ENCODE measurements around the gene TMEM123.

Gene TMEM123

GRCh38 chr11:102478673-102479299 lies 26.2 kb upstream of the TMEM123 start:
- Histone ChIP-seq H4K8ac (ENCODE audit: low read depth, low read length) (no peak overlapping the region), H3K4me1 (ENCODE audit: control insufficient read depth, low read depth, low read length) (peaks cover 8% of the 10 kb centered on the region), H2BK15ac (replicated peaks; ENCODE audit: low read depth) (peak overlapping the region; percentile 23), H3K18ac (ENCODE audit: low read length) (no peak overlapping the region), H3K27me3 (ENCODE audit: insufficient read depth, low read length, poor library complexity) (no peaks in the 10 kb centered on the region), H3K79me1 (ENCODE audit: low read length) (no peaks in the 10 kb centered on the region), H3K4me3 (ENCODE audit: low read length) (no peak overlapping the region), H3K9ac (ENCODE audit: low read length) (no peak overlapping the region), H2AK5ac (ENCODE audit: low read length) (no peak overlapping the region), H4K5ac (ENCODE audit: low read length) (no peak overlapping the region), H3K4ac (ENCODE audit: low read depth, low read length) (no peak overlapping the region), H3K23ac (ENCODE audit: low read length) (no peak overlapping the region), H2BK5ac (ENCODE audit: low read length) (no peak overlapping the region), H3K4me2 (ENCODE audit: low read length) (no peak overlapping the region), H3K27ac (ENCODE audit: low read depth, low read length) (peak overlapping the region; percentile 22), H3K36me3 (ENCODE audit: control insufficient read depth, insufficient read depth, low read length) (no peaks in the 10 kb centered on the region), H3K56ac (ENCODE audit: low read length) (no peak overlapping the region), H2BK120ac (ENCODE audit: low read depth, low read length) (no peak overlapping the region), H3K79me2 (ENCODE audit: control insufficient read depth, insufficient read depth, low read length) (no peaks in the 10 kb centered on the region)
- WGBS (ENCODE audit: extremely low coverage, insufficient coverage, low lambda C conversion rate) = no CpG with 5 or more reads among the region's 1 CpG
- no peak for DNase-seq

GRCh38 chr11:102476812-102477211 lies 24.2 kb upstream of the TMEM123 start:
- H2AK5ac ChIP-seq (ENCODE audit: low read length) = no peak overlapping the region
- H3K27me3 ChIP-seq (ENCODE audit: insufficient read depth, low read length, poor library complexity) = no peaks in the 10 kb centered on the region
- H3K4me3 ChIP-seq (ENCODE audit: low read length) = no peak overlapping the region
- H3K9ac ChIP-seq (ENCODE audit: low read length) = no peak overlapping the region
- no peak overlapping the region for H3K27ac ChIP-seq (ENCODE audit: low read depth, low read length)
- H3K4me2 ChIP-seq (ENCODE audit: low read length) = no peak overlapping the region
- no peaks in the 10 kb centered on the region for H3K79me1 ChIP-seq (ENCODE audit: low read length)
- H3K4ac ChIP-seq (ENCODE audit: low read depth, low read length) = no peak overlapping the region
- no peak overlapping the region for H2BK5ac ChIP-seq (ENCODE audit: low read length)
- no peaks in the 10 kb centered on the region for H3K79me2 ChIP-seq (ENCODE audit: control insufficient read depth, insufficient read depth, low read length)
- WGBS (ENCODE audit: extremely low coverage, insufficient coverage, low lambda C conversion rate) = no CpG with 5 or more reads among the region's 1 CpG
- no peak overlapping the region for H3K18ac ChIP-seq (ENCODE audit: low read length)
- H2BK120ac ChIP-seq (ENCODE audit: low read depth, low read length) = no peak overlapping the region
- no peaks in the 10 kb centered on the region for H3K36me3 ChIP-seq (ENCODE audit: control insufficient read depth, insufficient read depth, low read length)
- H3K56ac ChIP-seq (ENCODE audit: low read length) = peak overlapping the region; percentile 40
- peaks cover 8% of the 10 kb centered on the region for H3K4me1 ChIP-seq (ENCODE audit: control insufficient read depth, low read depth, low read length)
- no peak overlapping the region for H2BK15ac ChIP-seq (replicated peaks; ENCODE audit: low read depth)
- no peak overlapping the region for H4K5ac ChIP-seq (ENCODE audit: low read length)
- no peak overlapping the region for H3K23ac ChIP-seq (ENCODE audit: low read length)
- no peak overlapping the region for H4K8ac ChIP-seq (ENCODE audit: low read depth, low read length)
- no peak for DNase-seq

- no CpG with 5 or more reads among the region's 1 CpG for WGBS (ENCODE audit: extremely low coverage, insufficient coverage, low lambda C conversion rate)
- Histone ChIP-seq H3K4me1 (ENCODE audit: control insufficient read depth, low read depth, low read length) (peaks cover 8% of the 10 kb centered on the region), H2BK120ac (ENCODE audit: low read depth, low read length) (no peak overlapping the region), H3K56ac (ENCODE audit: low read length) (no peak overlapping the region), H3K27ac (ENCODE audit: low read depth, low read length) (no peak overlapping the region), H3K4ac (ENCODE audit: low read depth, low read length) (no peak overlapping the region), H3K27me3 (ENCODE audit: insufficient read depth, low read length, poor library complexity) (no peaks in the 10 kb centered on the region), H4K8ac (ENCODE audit: low read depth, low read length) (no peak overlapping the region), H2BK15ac (replicated peaks; ENCODE audit: low read depth) (peak overlapping the region; percentile 36), H3K36me3 (ENCODE audit: control insufficient read depth, insufficient read depth, low read length) (no peaks in the 10 kb centered on the region), H4K5ac (ENCODE audit: low read length) (no peak overlapping the region), H3K18ac (ENCODE audit: low read length) (peak overlapping the region; percentile 60), H3K23ac (ENCODE audit: low read length) (no peak overlapping the region), H2BK5ac (ENCODE audit: low read length) (no peak overlapping the region), H3K9ac (ENCODE audit: low read length) (no peak overlapping the region), H3K79me1 (ENCODE audit: low read length) (no peaks in the 10 kb centered on the region), H3K79me2 (ENCODE audit: control insufficient read depth, insufficient read depth, low read length) (no peaks in the 10 kb centered on the region), H3K4me3 (ENCODE audit: low read length) (no peak overlapping the region), H2AK5ac (ENCODE audit: low read length) (no peak overlapping the region), H3K4me2 (ENCODE audit: low read length) (no peak overlapping the region)
- no peak for DNase-seq
These were observed 23.5 kb upstream of the TMEM123 start for GRCh38 chr11:102476069-102476468.

- no peak for DNase-seq
- no peak overlapping the region for H3K4me2 ChIP-seq (ENCODE audit: low read length)
- no peaks in the 10 kb centered on the region for H3K79me2 ChIP-seq (ENCODE audit: control insufficient read depth, insufficient read depth, low read length)
- H4K8ac ChIP-seq (ENCODE audit: low read depth, low read length) = no peak overlapping the region
- no peak overlapping the region for H3K27ac ChIP-seq (ENCODE audit: low read depth, low read length)
- H3K4me3 ChIP-seq (ENCODE audit: low read length) = no peak overlapping the region
- H3K4ac ChIP-seq (ENCODE audit: low read depth, low read length) = no peak overlapping the region
- H3K9ac ChIP-seq (ENCODE audit: low read length) = no peak overlapping the region
- no peaks in the 10 kb centered on the region for H3K36me3 ChIP-seq (ENCODE audit: control insufficient read depth, insufficient read depth, low read length)
- no peak overlapping the region for H2BK120ac ChIP-seq (ENCODE audit: low read depth, low read length)
- no peak overlapping the region for H3K56ac ChIP-seq (ENCODE audit: low read length)
- no peak overlapping the region for H3K18ac ChIP-seq (ENCODE audit: low read length)
- H3K79me1 ChIP-seq (ENCODE audit: low read length) = no peaks in the 10 kb centered on the region
- peaks cover 3% of the 10 kb centered on the region for H3K4me1 ChIP-seq (ENCODE audit: control insufficient read depth, low read depth, low read length)
- no peak overlapping the region for H2BK5ac ChIP-seq (ENCODE audit: low read length)
- no peak overlapping the region for H2AK5ac ChIP-seq (ENCODE audit: low read length)
- H3K23ac ChIP-seq (ENCODE audit: low read length) = no peak overlapping the region
- no peaks in the 10 kb centered on the region for H3K27me3 ChIP-seq (ENCODE audit: insufficient read depth, low read length, poor library complexity)
- H4K5ac ChIP-seq (ENCODE audit: low read length) = no peak overlapping the region
- no CpG with 5 or more reads among the region's 5 CpGs for WGBS (ENCODE audit: extremely low coverage, insufficient coverage, low lambda C conversion rate)
- no peak overlapping the region for H2BK15ac ChIP-seq (replicated peaks; ENCODE audit: low read depth)
These were observed 21.0 kb upstream of the TMEM123 start for GRCh38 chr11:102473543-102473942.

- Histone ChIP-seq H3K27ac (ENCODE audit: low read depth, low read length) (no peak overlapping the region), H2BK120ac (ENCODE audit: low read depth, low read length) (no peak overlapping the region), H3K79me1 (ENCODE audit: low read length) (no peaks in the 10 kb centered on the region), H3K4me2 (ENCODE audit: low read length) (no peak overlapping the region), H3K4me1 (ENCODE audit: control insufficient read depth, low read depth, low read length) (peaks cover under 1% of the 10 kb centered on the region), H4K8ac (ENCODE audit: low read depth, low read length) (no peak overlapping the region), H3K23ac (ENCODE audit: low read length) (no peak overlapping the region), H3K79me2 (ENCODE audit: control insufficient read depth, insufficient read depth, low read length) (no peaks in the 10 kb centered on the region), H3K27me3 (ENCODE audit: insufficient read depth, low read length, poor library complexity) (no peaks in the 10 kb centered on the region), H4K5ac (ENCODE audit: low read length) (no peak overlapping the region), H3K4me3 (ENCODE audit: low read length) (no peak overlapping the region), H2AK5ac (ENCODE audit: low read length) (no peak overlapping the region), H3K36me3 (ENCODE audit: control insufficient read depth, insufficient read depth, low read length) (no peaks in the 10 kb centered on the region), H3K18ac (ENCODE audit: low read length) (no peak overlapping the region), H3K4ac (ENCODE audit: low read depth, low read length) (no peak overlapping the region), H2BK5ac (ENCODE audit: low read length) (no peak overlapping the region), H3K9ac (ENCODE audit: low read length) (no peak overlapping the region), H2BK15ac (replicated peaks; ENCODE audit: low read depth) (no peak overlapping the region), H3K56ac (ENCODE audit: low read length) (no peak overlapping the region)
- WGBS (ENCODE audit: extremely low coverage, insufficient coverage, low lambda C conversion rate) = no CpG with 5 or more reads among the region's 4 CpGs
- DNase-seq = no peak
These were observed 19.6 kb upstream of the TMEM123 start for GRCh38 chr11:102472127-102472526.

GRCh38 chr11:102471474-102471873 lies 18.9 kb upstream of the TMEM123 start:
- H3K56ac ChIP-seq (ENCODE audit: low read length) = no peak overlapping the region
- no peaks in the 10 kb centered on the region for H3K27me3 ChIP-seq (ENCODE audit: insufficient read depth, low read length, poor library complexity)
- no peak overlapping the region for H2BK5ac ChIP-seq (ENCODE audit: low read length)
- H3K23ac ChIP-seq (ENCODE audit: low read length) = no peak overlapping the region
- no peak overlapping the region for H2BK120ac ChIP-seq (ENCODE audit: low read depth, low read length)
- H3K18ac ChIP-seq (ENCODE audit: low read length) = no peak overlapping the region
- H3K9ac ChIP-seq (ENCODE audit: low read length) = no peak overlapping the region
- H3K36me3 ChIP-seq (ENCODE audit: control insufficient read depth, insufficient read depth, low read length) = no peaks in the 10 kb centered on the region
- H3K79me2 ChIP-seq (ENCODE audit: control insufficient read depth, insufficient read depth, low read length) = no peaks in the 10 kb centered on the region
- H3K4me2 ChIP-seq (ENCODE audit: low read length) = no peak overlapping the region
- no peak overlapping the region for H4K8ac ChIP-seq (ENCODE audit: low read depth, low read length)
- H3K4me3 ChIP-seq (ENCODE audit: low read length) = no peak overlapping the region
- no peak overlapping the region for H2AK5ac ChIP-seq (ENCODE audit: low read length)
- H3K4ac ChIP-seq (ENCODE audit: low read depth, low read length) = no peak overlapping the region
- no peaks in the 10 kb centered on the region for H3K4me1 ChIP-seq (ENCODE audit: control insufficient read depth, low read depth, low read length)
- H2BK15ac ChIP-seq (replicated peaks; ENCODE audit: low read depth) = no peak overlapping the region
- no peak overlapping the region for H3K27ac ChIP-seq (ENCODE audit: low read depth, low read length)
- H3K79me1 ChIP-seq (ENCODE audit: low read length) = no peaks in the 10 kb centered on the region
- no peak overlapping the region for H4K5ac ChIP-seq (ENCODE audit: low read length)
- DNase-seq = no peak

Data from mesendoderm (in vitro differentiated cells).